ENCODE measurements around the gene MSH3.

The MSH3 gene

DNA sequence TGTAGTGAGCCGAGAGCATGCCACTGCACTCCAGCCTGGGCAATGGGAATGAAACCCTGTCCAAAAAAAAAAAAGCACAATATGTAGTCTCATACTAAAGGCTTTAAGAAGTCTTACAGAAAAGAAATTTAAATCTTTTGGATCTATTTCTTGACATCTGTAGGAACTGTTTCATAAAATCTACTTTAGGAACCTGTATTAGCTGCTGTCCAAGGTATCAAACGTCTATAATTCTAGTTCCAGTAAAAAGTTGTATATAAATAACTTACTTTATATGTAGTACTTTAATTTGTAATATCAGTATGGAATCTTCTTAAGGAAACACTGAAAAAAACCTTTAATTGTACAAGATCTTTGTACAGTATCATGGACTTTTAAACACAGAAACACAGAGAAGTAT is 199.0 kb downstream of the MSH3 start:
- no peak overlapping the region for H3K27ac ChIP-seq
- TF ChIP-seq, protein P1, sequence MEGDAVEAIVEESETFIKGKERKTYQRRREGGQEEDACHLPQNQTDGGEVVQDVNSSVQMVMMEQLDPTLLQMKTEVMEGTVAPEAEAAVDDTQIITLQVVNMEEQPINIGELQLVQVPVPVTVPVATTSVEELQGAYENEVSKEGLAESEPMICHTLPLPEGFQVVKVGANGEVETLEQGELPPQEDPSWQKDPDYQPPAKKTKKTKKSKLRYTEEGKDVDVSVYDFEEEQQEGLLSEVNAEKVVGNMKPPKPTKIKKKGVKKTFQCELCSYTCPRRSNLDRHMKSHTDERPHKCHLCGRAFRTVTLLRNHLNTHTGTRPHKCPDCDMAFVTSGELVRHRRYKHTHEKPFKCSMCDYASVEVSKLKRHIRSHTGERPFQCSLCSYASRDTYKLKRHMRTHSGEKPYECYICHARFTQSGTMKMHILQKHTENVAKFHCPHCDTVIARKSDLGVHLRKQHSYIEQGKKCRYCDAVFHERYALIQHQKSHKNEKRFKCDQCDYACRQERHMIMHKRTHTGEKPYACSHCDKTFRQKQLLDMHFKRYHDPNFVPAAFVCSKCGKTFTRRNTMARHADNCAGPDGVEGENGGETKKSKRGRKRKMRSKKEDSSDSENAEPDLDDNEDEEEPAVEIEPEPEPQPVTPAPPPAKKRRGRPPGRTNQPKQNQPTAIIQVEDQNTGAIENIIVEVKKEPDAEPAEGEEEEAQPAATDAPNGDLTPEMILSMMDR (conservative IDR thresholded peaks at IDR 0.05): no peak
- no peak for TF ChIP-seq ZFX (IDR thresholded peaks at IDR 0.05)

DNA sequence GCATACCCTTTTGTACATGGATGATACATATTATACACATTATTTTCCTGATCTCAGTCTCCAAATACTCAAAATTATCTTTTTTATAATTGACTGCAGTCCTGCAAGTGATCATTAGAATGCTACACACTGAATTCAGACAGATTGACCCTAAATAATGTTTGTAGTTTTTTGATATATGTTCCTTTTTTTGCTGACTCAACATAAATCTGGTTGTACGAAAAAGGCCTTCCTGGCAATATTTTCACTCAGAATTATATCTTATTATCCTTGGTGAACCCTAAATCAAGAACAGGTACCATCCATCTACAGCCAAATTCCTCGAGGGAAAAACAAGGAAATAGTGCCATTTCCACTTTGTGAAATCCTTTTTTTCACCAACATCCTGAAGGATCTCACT is 200.1 kb downstream of the MSH3 start:
- TF ChIP-seq ZFX (IDR thresholded peaks at IDR 0.05): no peak
- TF ChIP-seq, protein P1 (conservative IDR thresholded peaks at IDR 0.05): no peak
- H3K27ac ChIP-seq: no peak overlapping the region

DNA sequence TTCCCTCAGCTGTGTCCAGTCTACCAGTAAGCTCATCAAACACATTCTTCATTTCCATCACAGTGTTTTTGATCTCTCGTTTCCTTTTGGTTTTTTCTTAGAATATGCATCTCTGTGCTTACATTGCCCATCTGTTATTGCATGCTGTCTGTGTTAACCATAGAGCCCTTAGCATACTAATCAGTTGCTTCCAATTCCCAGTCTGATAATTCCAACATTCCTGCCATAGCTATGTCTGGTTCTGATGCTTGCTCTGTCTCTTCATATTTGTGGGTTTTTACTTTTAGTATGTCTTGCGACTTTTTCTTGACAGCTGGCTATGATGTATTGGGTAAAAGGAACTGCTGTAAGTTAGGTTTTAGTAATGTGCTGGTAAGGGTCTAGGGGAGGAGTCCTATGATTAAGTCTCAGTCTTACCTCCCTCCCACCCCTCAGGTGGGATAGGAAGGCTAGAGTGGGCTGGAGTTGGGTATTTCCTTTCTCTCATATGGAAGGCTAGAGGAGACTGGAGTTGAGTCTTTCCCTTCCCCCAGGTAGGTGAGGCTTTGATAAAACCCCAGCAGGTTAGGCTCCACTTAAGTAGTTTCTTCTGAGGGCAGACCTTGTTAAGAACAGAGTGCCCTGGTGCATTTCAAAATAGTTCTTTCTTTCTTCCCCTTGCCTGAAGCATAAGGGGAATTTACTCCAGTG is 206.6 kb downstream of the MSH3 start:
- no peak overlapping the region for H3K27ac ChIP-seq
- TF ChIP-seq, protein P1 (conservative IDR thresholded peaks at IDR 0.05): no peak
- no peak for TF ChIP-seq ZFX (IDR thresholded peaks at IDR 0.05)

DNA sequence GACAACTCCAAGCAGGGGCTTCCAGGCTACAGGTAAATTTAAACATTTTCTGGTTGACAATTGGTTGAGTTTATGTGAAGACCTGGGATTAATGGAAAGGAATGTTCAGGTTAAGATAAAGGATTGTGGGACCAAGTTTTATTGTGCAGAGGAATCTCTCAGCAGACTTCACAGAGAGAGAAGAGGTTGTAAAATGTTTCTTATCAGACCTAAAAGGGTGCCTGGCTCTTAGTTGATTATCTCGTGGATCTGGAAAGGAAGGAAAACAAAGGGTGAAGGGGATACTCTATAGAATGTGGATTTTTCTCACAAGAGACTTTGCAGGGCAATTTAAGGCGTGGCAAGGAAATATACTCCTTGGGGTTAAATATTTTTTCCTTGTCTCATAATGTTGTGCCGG is 209.3 kb downstream of the MSH3 start:
- no peak overlapping the region for H3K27ac ChIP-seq
- TF ChIP-seq, protein P1 (conservative IDR thresholded peaks at IDR 0.05): no peak
- TF ChIP-seq ZFX (IDR thresholded peaks at IDR 0.05): no peak

DNA sequence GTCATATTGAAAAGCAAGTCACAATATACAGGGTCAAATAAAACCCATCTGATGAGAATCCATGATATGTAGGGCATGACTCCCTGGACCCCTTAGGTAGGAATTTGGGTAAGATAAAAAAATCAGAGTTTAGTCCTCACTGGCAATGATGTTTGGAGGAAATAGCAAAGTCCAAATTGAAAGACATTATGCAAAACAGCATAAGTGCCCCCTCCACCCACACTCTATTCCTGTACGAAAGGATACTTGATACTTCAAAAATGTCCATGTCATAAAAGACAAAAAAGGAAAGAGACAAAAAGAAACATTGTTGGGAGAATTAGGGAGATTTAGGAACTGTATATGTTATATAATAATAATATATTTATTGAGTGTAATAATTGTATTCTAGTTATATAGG is 209.7 kb downstream of the MSH3 start:
- no peak overlapping the region for H3K27ac ChIP-seq
- TF ChIP-seq, protein P1 (conservative IDR thresholded peaks at IDR 0.05): no peak
- TF ChIP-seq ZFX (IDR thresholded peaks at IDR 0.05): no peak

DNA sequence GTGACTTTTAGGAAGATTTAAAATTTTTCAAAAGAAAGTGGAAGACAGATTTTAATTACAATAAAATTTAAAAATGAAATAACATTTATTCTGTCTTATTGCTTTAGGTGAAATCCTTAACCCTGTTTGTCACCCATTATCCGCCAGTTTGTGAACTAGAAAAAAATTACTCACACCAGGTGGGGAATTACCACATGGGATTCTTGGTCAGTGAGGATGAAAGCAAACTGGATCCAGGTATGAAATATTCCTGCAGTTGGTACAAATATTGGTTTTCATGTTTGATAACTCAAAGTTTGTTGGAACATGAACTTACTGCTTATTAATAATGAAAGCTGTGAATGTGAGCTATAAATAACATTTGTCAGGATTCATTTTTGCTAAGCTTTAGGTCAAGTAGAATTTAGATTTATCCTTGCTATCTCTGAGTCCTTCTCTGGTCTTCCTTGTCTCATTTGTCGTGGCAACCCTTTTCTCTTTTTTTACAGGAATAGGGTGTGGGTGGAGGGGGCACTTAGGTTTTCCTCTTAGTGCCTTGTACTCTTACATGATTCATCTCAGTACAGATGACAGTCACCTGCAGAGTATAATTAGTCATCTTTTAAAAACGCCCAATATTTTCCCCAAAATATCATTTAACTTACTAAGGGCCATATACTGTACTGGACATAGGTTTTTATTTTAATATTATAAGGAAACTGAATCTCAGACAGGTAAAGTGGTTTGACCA is 210.4 kb downstream of the MSH3 start:
- no peak for TF ChIP-seq ZFX (IDR thresholded peaks at IDR 0.05)
- TF ChIP-seq, protein P1 (conservative IDR thresholded peaks at IDR 0.05): no peak
- no peak overlapping the region for H3K27ac ChIP-seq

DNA sequence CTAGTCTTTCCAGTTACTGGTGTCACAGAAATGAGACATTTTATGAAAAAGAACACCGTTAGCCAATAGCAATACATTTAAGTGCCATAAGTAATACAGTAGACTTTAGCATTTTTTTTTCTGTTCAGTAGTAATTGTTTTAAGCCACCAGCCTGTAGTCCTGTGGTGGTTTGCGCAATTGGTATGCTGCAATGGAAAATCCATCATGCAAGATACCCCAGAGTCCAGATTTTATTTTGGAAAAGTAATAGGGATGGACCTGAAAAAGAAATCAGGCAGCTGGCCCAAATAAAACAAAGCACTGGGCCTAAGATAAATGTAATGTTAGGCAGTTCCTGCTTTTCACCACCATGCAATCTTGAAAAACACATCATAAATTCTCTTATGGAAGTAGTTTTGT is 211.1 kb downstream of the MSH3 start:
- TF ChIP-seq ZFX (IDR thresholded peaks at IDR 0.05): no peak
- TF ChIP-seq, protein P1 (conservative IDR thresholded peaks at IDR 0.05): no peak
- no peak overlapping the region for H3K27ac ChIP-seq
